H9 (cell line): ENCODE results near the gene MRPS16. TPM values are rescaled to one million over a fixed set of nuclear protein-coding genes. Genes with fewer than 3 reads are reported as not detected.

Experiments
- DNase-seq: peaks from one replicate; pipeline ENCODE4 v3.0.0-alpha.2; 2017
- H2AFZ ChIP-seq: one replicate; pipeline ENCODE4 v1.6.1; 2013; ENCODE audit warnings: mild to moderate bottlenecking, low read length, control low read depth, moderate library complexity
- H2AK5ac ChIP-seq: 2 replicates; pipeline ENCODE4 v1.6.1; 2013; ENCODE audit warnings: low read length, control low read depth, mixed read lengths; ENCODE audit not compliant: insufficient read length
- H2BK120ac ChIP-seq: one replicate; pipeline ENCODE4 v1.6.1; 2013; ENCODE audit warnings: low read depth, mild to moderate bottlenecking, low read length, control low read depth, inconsistent platforms; ENCODE audit not compliant: poor library complexity, severe bottlenecking
- H2BK12ac ChIP-seq: 2 replicates; pipeline ENCODE4 v1.6.1; 2013; ENCODE audit warnings: low read length, control low read depth, mixed read lengths, low read depth; ENCODE audit not compliant: insufficient read length
- H2BK15ac ChIP-seq: 2 replicates; pipeline ENCODE4 v1.6.1; 2013; ENCODE audit warnings: low read depth, low read length, control low read depth
- H2BK20ac ChIP-seq: one replicate; pipeline ENCODE4 v1.6.1; 2013; ENCODE audit warnings: low read depth, mild to moderate bottlenecking, low read length, control low read depth, inconsistent platforms; ENCODE audit not compliant: poor library complexity, severe bottlenecking
- H2BK5ac ChIP-seq: 2 replicates; pipeline ENCODE4 v1.6.1; 2013; ENCODE audit warnings: low read length, control low read depth, mixed read lengths; ENCODE audit not compliant: insufficient read length
- H3K14ac ChIP-seq: 2 replicates; pipeline ENCODE4 v1.6.1; 2013; ENCODE audit warnings: low read length, control low read depth; ENCODE audit not compliant: insufficient read depth
- H3K18ac ChIP-seq: 2 replicates; pipeline ENCODE4 v1.6.1; 2013; ENCODE audit warnings: low read depth, mild to moderate bottlenecking, mixed read lengths, low read length, control low read depth; ENCODE audit not compliant: insufficient read length
- H3K23ac ChIP-seq: 2 replicates; pipeline ENCODE4 v1.6.1; 2013; ENCODE audit warnings: low read length, control low read depth, mixed read lengths, low read depth; ENCODE audit not compliant: insufficient read length
- H3K23me2 ChIP-seq: 2 replicates; pipeline ENCODE4 v1.6.1; 2013; ENCODE audit warnings: low read depth, mild to moderate bottlenecking, mixed read lengths, low read length, control low read depth; ENCODE audit not compliant: insufficient read length, poor library complexity, severe bottlenecking
- H3K27ac ChIP-seq: 2 replicates; pipeline ENCODE4 v1.5.1; 2013; ENCODE audit warnings: low read length, control low read depth, mixed read lengths, low read depth; ENCODE audit not compliant: insufficient read length
- H3K27me3 ChIP-seq: 2 replicates; pipeline ENCODE4 v1.6.1; 2013; ENCODE audit warnings: low read length, control low read depth, inconsistent platforms; ENCODE audit not compliant: insufficient read depth
- H3K4ac ChIP-seq: 2 replicates; pipeline ENCODE4 v1.6.1; 2013; ENCODE audit warnings: low read depth, mild to moderate bottlenecking, control low read depth, inconsistent platforms, low read length, moderate library complexity
- H3K4me1 ChIP-seq: 2 replicates; pipeline ENCODE4 v1.6.1; 2013; ENCODE audit warnings: low read length, control low read depth, inconsistent platforms; ENCODE audit not compliant: insufficient read depth
- H3K4me2 ChIP-seq: 2 replicates; pipeline ENCODE4 v1.6.1; 2013; ENCODE audit warnings: low read length, control low read depth, mixed read lengths; ENCODE audit not compliant: insufficient read length, insufficient read depth
- H3K56ac ChIP-seq: 2 replicates; pipeline ENCODE4 v1.6.1; 2013; ENCODE audit warnings: low read depth, mild to moderate bottlenecking, mixed read lengths, low read length, control low read depth; ENCODE audit not compliant: insufficient read length
- H3K79me1 ChIP-seq: 2 replicates; pipeline ENCODE4 v1.6.1; 2013; ENCODE audit warnings: low read depth, mild to moderate bottlenecking, moderate library complexity, low read length, control low read depth, inconsistent platforms; ENCODE audit not compliant: insufficient read depth, poor library complexity, severe bottlenecking
- H3K79me2 ChIP-seq: 2 replicates; pipeline ENCODE4 v1.6.1; 2013; ENCODE audit warnings: low read length, control low read depth, inconsistent platforms; ENCODE audit not compliant: insufficient read depth
- H3K9ac ChIP-seq: 2 replicates; pipeline ENCODE4 v1.6.1; 2013; ENCODE audit warnings: low read length, control low read depth, mixed read lengths; ENCODE audit not compliant: insufficient read length; ENCODE audit errors: extremely low read depth
- H3K9me3 ChIP-seq: one replicate; pipeline ENCODE4 v1.6.1; 2013; ENCODE audit warnings: low read depth, low read length, inconsistent platforms; ENCODE audit not compliant: control insufficient read depth
- H3T11ph ChIP-seq: one replicate; pipeline ENCODE4 v1.6.1; 2013; ENCODE audit warnings: mild to moderate bottlenecking, low read length, control low read depth, inconsistent platforms
- H4K20me1 ChIP-seq: one replicate; pipeline ENCODE4 v1.6.1; 2013; ENCODE audit not compliant: control insufficient read depth, insufficient read length, insufficient read depth
- H4K5ac ChIP-seq: 2 replicates; pipeline ENCODE4 v1.6.1; 2013; ENCODE audit warnings: low read depth, mild to moderate bottlenecking, mixed read lengths, low read length, control low read depth; ENCODE audit not compliant: insufficient read length
- H4K8ac ChIP-seq: replicated peaks from 2 replicates; pipeline ENCODE4 v1.6.1; 2013; ENCODE audit warnings: low read length, control low read depth, mixed read lengths, low read depth; ENCODE audit not compliant: insufficient read length
- H4K91ac ChIP-seq: 2 replicates; pipeline ENCODE4 v1.6.1; 2013; ENCODE audit warnings: low read depth, mild to moderate bottlenecking, moderate library complexity, mixed read lengths, low read length, control low read depth; ENCODE audit not compliant: insufficient read length
- H3K27ac Mint-ChIP-seq, 3 experiments: 2 replicates in 2 of 3; 3 replicates in 1 of 3; pipeline ENCODE4 v1.8.0; 2020 to 2021; ENCODE audit warnings: mixed read lengths in 3 of 3, mild to moderate bottlenecking in 1 of 3, moderate library complexity in 1 of 3
- H3K27me3 Mint-ChIP-seq: 2 replicates; pipeline ENCODE4 v1.8.0; 2021; ENCODE audit warnings: low read depth, mild to moderate bottlenecking, moderate library complexity, mixed read lengths
- H3K36me3 Mint-ChIP-seq, 3 experiments: 2 replicates in 2 of 3; 3 replicates in 1 of 3; pipeline ENCODE4 v1.8.0; 2020 to 2021; ENCODE audit warnings: low read depth in 3 of 3, mixed read lengths in 3 of 3; ENCODE audit not compliant: insufficient read depth in 1 of 3
- H3K4me1 Mint-ChIP-seq, 2 experiments: 2 replicates each; pipeline ENCODE4 v1.8.0; 2020; ENCODE audit warnings: mixed read lengths in 2 of 2
- H3K4me3 Mint-ChIP-seq, 2 experiments: 2 replicates in 1 of 2; 3 replicates in 1 of 2; pipeline ENCODE4 v1.8.0; 2020 to 2021; ENCODE audit warnings: mild to moderate bottlenecking in 2 of 2, mixed read lengths in 2 of 2, moderate library complexity in 1 of 2
- H3K9me3 Mint-ChIP-seq, 2 experiments: 2 replicates in 1 of 2; 3 replicates in 1 of 2; pipeline ENCODE4 v1.8.0; 2020; ENCODE audit warnings: mild to moderate bottlenecking in 2 of 2, mixed read lengths in 2 of 2, moderate library complexity in 1 of 2
- CTCF ChIP-seq: fragments of 200-600 bp; sonication (generic); conservative IDR thresholded peaks from 3 replicates; pipeline ENCODE4 v1.8.0; 2021; ENCODE audit warnings: antibody characterized with exemption, mild to moderate bottlenecking
- WGBS: extraction: QIAGEN DNeasy Blood & Tissue Kit; methylation state at CpG from one replicate; pipeline ENCODE4 v1.1.7; 2013; ENCODE audit warnings: missing lambda C conversion rate, low lambda C conversion rate, mixed read lengths; ENCODE audit not compliant: insufficient read length; ENCODE audit errors: extremely low coverage; 5-methylcytosine and 5-hydroxymethylcytosine counted together
- total RNA-seq: library from RNA; stranded (reverse); gene quantifications from 2 replicates; pipeline ENCODE4 v1.2.1, GENCODE V29; 2021

The MRPS16 gene
- total RNA-seq, 1 experiment from 2014 or later = 122 TPM

- Histone ChIP-seq H3K9me3 (peaks cover 17% of the 10 kb centered on the region), H3K4ac (no peak overlapping the region), H3K4me1 (no peaks in the 10 kb centered on the region), H3T11ph (no peak overlapping the region), H4K8ac (no peak overlapping the region), H2BK120ac (no peak overlapping the region), H3K23ac (no peak overlapping the region), H2BK5ac (no peak overlapping the region), H4K20me1 (no peaks in the 10 kb centered on the region), H3K79me2 (no peaks in the 10 kb centered on the region), H3K27me3 (no peaks in the 10 kb centered on the region), H3K18ac (no peak overlapping the region), H3K14ac (no peak overlapping the region), H2AFZ (no peak overlapping the region), H3K4me2 (no peak overlapping the region), H4K5ac (no peak overlapping the region), H3K23me2 (no peaks in the 10 kb centered on the region), H3K9ac (no peak overlapping the region), H3K79me1 (no peaks in the 10 kb centered on the region), H2BK20ac (no peak overlapping the region), H3K56ac (no peak overlapping the region), H2BK12ac (no peak overlapping the region), H4K91ac (no peak overlapping the region), H3K27ac (no peak overlapping the region), H2AK5ac (no peak overlapping the region), H2BK15ac (no peak overlapping the region)
- Mint-ChIP-seq H3K27ac (no peak overlapping the region), H3K4me3 (no peak overlapping the region), H3K4me1 (no peaks in the 10 kb centered on the region), H3K9me3 (peaks cover 27 to 32% of the 10 kb centered on the region in 2 experiments), H3K36me3 (peaks cover 22 to 48% (median 41%) of the 10 kb centered on the region in 3 experiments), H3K27me3 (no peaks in the 10 kb centered on the region; the same call in 1 of the 2 replicates)
- DNase-seq = no peak
- no CpG with 5 or more reads among the region's 5 CpGs for WGBS
- TF ChIP-seq CTCF = no peak
Measured at GRCh38 chr10:73206385-73206784, 46.1 kb downstream of the MRPS16 start.
